ENCODE data around the gene PCSK6. TPM values are rescaled to one million over a fixed set of nuclear protein-coding genes. Genes with fewer than 3 reads are reported as not detected.

Gene PCSK6
- total RNA-seq, 4 donors from 2014 or later, result 4.0 to 28.6 (median 17.5) TPM

GRCh38 chr15:101442272-101442671 lies 47.2 kb downstream of the PCSK6 start:
- intact Hi-C loops (cut with DNase I), result no loop called here
- H3K27ac ChIP-seq, result no peak overlapping the region
- 96% methylated on average over 6 of the region's 6 CpGs for WGBS, 2 donors
- no peaks in the 10 kb centered on the region for H3K36me3 ChIP-seq
- H3K4me3 ChIP-seq (replicated peaks in 1 of 3), result no peak overlapping the region
- TF ChIP-seq, protein P1, sequence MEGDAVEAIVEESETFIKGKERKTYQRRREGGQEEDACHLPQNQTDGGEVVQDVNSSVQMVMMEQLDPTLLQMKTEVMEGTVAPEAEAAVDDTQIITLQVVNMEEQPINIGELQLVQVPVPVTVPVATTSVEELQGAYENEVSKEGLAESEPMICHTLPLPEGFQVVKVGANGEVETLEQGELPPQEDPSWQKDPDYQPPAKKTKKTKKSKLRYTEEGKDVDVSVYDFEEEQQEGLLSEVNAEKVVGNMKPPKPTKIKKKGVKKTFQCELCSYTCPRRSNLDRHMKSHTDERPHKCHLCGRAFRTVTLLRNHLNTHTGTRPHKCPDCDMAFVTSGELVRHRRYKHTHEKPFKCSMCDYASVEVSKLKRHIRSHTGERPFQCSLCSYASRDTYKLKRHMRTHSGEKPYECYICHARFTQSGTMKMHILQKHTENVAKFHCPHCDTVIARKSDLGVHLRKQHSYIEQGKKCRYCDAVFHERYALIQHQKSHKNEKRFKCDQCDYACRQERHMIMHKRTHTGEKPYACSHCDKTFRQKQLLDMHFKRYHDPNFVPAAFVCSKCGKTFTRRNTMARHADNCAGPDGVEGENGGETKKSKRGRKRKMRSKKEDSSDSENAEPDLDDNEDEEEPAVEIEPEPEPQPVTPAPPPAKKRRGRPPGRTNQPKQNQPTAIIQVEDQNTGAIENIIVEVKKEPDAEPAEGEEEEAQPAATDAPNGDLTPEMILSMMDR (IDR thresholded peaks at IDR 0.05), result no peak
- no peak for TF ChIP-seq POLR2A (IDR thresholded peaks at IDR 0.05)
- H3K27me3 ChIP-seq, result no peaks in the 10 kb centered on the region
- H3K9me3 ChIP-seq, result no peaks in the 10 kb centered on the region
- DNase-seq, result no peak
- no peaks in the 10 kb centered on the region for H3K4me1 ChIP-seq

DNA sequence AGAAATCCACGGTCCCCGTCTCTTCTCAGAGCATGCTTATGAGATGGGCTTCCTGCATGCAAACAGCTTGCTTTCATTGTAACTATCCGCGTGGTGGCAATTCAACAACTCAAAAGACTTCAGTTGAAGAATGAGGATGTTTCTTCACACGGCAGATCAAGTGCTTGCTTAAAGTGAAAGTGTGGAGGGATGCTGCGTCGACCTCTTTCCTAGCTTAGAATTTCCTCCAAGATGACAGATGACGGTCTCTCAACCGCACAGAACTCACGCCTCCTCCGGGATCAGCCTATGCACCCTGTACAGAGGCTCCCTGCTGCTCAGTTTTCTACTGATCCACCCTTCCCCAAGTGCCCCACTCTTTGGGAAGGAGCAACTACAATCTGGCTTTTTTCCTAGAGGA lies 47.8 kb downstream of the PCSK6 start:
- no peak overlapping the region for H3K4me3 ChIP-seq (replicated peaks in 1 of 3)
- no peak for TF ChIP-seq POLR2A (IDR thresholded peaks at IDR 0.05)
- TF ChIP-seq, protein P1 (IDR thresholded peaks at IDR 0.05), result no peak
- DNase-seq, result no peak
- H3K27ac ChIP-seq, result no peak overlapping the region
- intact Hi-C loops (cut with DNase I), result no loop called here
- H3K27me3 ChIP-seq, result no peaks in the 10 kb centered on the region
- H3K9me3 ChIP-seq, result no peaks in the 10 kb centered on the region
- no peaks in the 10 kb centered on the region for H3K36me3 ChIP-seq
- H3K4me1 ChIP-seq, result no peaks in the 10 kb centered on the region
- 67% methylated on average over 11 of the region's 11 CpGs for WGBS, 2 donors

DNA sequence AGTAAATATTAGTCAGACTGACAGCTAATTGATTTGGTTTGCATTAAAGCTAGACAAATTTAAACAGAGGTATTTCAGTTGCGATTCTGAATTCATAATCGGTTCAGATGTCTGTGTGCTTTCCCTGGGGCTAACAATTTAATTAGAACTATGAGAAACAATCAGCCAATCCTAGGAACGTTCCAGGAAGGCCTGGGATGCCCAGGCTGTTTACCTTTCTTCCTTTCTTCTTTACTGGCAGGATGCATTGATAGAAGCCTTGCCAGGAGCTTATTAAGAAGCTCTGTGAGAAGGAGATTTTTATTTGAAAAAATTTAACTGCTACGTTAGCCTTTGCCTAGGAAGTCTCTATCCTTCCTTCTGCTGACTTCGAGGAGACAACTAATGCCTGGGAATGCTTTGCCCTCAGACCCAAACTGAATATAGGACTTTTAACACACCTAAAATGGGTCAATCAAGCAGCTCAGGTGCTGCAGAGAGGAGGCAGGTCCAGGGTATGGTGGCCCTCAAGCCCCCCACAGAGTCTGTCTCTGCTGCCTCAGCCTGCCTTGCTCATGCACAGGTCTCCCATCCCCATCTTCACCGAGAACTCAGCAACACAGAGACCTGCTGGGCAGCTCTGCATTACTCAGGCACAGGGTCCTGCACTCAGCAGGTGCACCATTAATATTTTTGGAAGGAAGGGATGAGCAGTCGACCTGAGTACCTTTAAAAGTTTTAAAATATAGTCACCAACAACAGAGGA lies 48.5 kb downstream of the PCSK6 start:
- no peaks in the 10 kb centered on the region for H3K4me1 ChIP-seq
- 63 to 77% methylated on average over 7 of the region's 7 CpGs for WGBS, 2 donors
- no peaks in the 10 kb centered on the region for H3K9me3 ChIP-seq
- H3K27ac ChIP-seq, result no peak overlapping the region
- no peaks in the 10 kb centered on the region for H3K36me3 ChIP-seq
- TF ChIP-seq, protein P1 (IDR thresholded peaks at IDR 0.05), result no peak
- no peak for TF ChIP-seq POLR2A (IDR thresholded peaks at IDR 0.05)
- no peaks in the 10 kb centered on the region for H3K27me3 ChIP-seq
- no peak overlapping the region for H3K4me3 ChIP-seq (replicated peaks in 1 of 3)
- no peak for DNase-seq
- intact Hi-C loops (cut with DNase I), result no loop called here

- TF ChIP-seq, protein P1 (IDR thresholded peaks at IDR 0.05), result no peak
- no peak for TF ChIP-seq POLR2A (IDR thresholded peaks at IDR 0.05)
- no peak for DNase-seq
- H3K36me3 ChIP-seq, result no peaks in the 10 kb centered on the region
- 71 to 75% methylated on average over 7 of the region's 7 CpGs for WGBS, 2 donors
- H3K27me3 ChIP-seq, result no peaks in the 10 kb centered on the region
- intact Hi-C loops (cut with DNase I), result no loop called here
- no peak overlapping the region for H3K4me3 ChIP-seq (replicated peaks in 1 of 3)
- H3K9me3 ChIP-seq, result no peaks in the 10 kb centered on the region
- no peak overlapping the region for H3K27ac ChIP-seq
- no peaks in the 10 kb centered on the region for H3K4me1 ChIP-seq
These were observed 49.6 kb downstream of the PCSK6 start for GRCh38 chr15:101439920-101440319.

DNA sequence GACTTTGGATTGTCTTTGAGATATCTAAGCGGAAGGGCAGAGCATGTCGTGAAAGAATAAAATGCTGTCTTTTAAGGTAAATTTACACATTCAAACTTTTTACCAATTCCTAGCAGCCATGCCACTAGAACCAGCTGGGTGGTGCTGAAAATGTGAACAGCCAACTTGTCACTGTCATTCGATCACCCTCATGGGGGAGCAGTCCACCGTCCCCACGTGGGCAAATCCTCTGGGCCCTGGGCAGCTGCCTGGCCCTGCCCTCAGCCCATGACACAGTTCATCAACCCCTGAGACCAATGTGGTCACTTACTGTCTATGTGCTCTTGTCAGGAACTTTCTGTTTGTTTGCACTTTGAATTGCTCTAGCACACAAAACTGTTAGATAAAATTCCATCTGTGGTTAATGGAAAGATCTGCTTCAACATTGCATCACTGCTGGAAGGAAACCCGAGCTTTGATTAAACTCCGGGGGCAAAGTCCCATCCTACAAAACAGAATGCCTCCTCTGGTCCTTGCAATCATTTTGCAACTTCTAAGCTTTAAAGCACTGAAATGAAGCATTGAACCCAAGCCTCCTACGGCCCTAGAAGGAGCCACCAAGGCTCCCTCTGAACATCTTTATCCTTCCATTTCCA lies 50.1 kb downstream of the PCSK6 start:
- no peaks in the 10 kb centered on the region for H3K4me1 ChIP-seq
- H3K27me3 ChIP-seq, result no peaks in the 10 kb centered on the region
- intact Hi-C loops (cut with DNase I), result no loop called here
- H3K27ac ChIP-seq, result no peak overlapping the region
- no peak overlapping the region for H3K4me3 ChIP-seq (replicated peaks in 1 of 3)
- no peaks in the 10 kb centered on the region for H3K9me3 ChIP-seq
- H3K36me3 ChIP-seq, result no peaks in the 10 kb centered on the region
- no peak for TF ChIP-seq POLR2A (IDR thresholded peaks at IDR 0.05)
- TF ChIP-seq, protein P1 (IDR thresholded peaks at IDR 0.05), result no peak
- 54 to 80% methylated on average over 8 of the region's 8 CpGs for WGBS, 2 donors
- no peak for DNase-seq
